Measurements from ENCODE around the gene ZEB2.

GRCh38 chr2:144415386-144415785 lies 104.5 kb downstream of the ZEB2 start:
- no peak for TF ChIP-seq CTCF (IDR thresholded peaks at IDR 0.05)
- TF ChIP-seq POLR2A (IDR thresholded peaks at IDR 0.05) = no peak

All from uterus (tissue), 2 donors.